Sigmoid colon (tissue), 4 donors: Measurements from ENCODE around the gene TMEM109.

ENCODE experiments used
- CTCF ChIP-seq, 4 experiments: fragments of 450-650 bp in 3 of 4; fragments of 200-600 bp in 1 of 4; IDR thresholded peaks; one replicate each; pipeline ENCODE4 v1.5.1; 2016 to 2019; ENCODE audit warnings: antibody characterized with exemption in 4 of 4, mild to moderate bottlenecking in 3 of 4, moderate library complexity in 2 of 4
- EP300 ChIP-seq, 4 donors: sonication (generic); formaldehyde crosslinking; IDR thresholded peaks; one replicate each; pipeline ENCODE4 v1.6.1; 2017; ENCODE audit warnings: antibody characterized with exemption in 4 of 4
- POLR2A ChIP-seq, 2 donors: fragments of 450-650 bp; IDR thresholded peaks; one replicate each; pipeline ENCODE4 v1.6.1; 2016; ENCODE audit warnings: antibody characterized with exemption in 2 of 2, mild to moderate bottlenecking in 2 of 2, moderate library complexity in 2 of 2

DNA sequence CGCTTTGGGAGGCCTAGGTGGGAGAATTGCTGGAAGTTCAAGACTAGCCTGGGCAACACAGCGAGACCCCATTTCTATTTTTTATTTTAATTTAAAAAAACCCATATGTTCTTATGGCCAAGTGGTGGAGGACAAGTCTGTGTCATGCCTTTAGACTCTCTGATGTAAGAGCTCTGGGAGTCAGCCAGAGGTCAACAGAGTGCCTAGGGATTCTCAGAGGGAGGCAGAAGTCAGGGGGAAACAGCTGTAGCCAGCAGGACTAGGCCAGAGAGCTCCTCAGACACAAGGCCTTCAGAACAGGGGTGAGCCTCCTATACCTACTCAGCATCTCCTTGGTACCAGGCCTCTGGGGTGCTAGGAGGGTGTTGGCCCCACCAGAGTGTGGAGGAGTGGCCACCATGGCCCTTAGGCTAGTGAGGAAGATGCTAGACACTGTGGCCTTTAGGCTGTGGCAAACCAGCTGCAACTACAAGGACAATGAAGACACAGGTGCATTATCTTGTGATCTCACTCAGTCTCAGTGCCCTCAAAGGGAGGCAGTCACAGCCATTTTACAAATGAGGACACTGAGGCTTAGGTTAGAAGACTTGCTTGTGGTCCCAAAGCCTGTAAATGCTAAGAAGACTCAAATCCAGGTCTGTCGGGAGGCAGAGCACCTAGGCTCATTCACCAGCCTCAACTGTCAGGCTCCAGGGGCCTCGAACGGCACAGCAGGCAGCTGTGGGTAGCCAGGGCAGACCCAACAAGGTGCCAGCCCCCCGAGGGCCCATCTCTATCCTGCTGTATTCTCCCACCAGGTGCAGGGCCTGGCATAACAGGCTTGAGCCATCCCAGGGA, 41.6 kb upstream of the TMEM109 start:
- no peak for TF ChIP-seq CTCF (IDR thresholded peaks at IDR 0.05)
- TF ChIP-seq POLR2A (IDR thresholded peaks at IDR 0.05), result no peak
- no peak for TF ChIP-seq EP300 (IDR thresholded peaks at IDR 0.05)
